ENCODE results near the gene TMEM114. TPM values are rescaled to one million over a fixed set of nuclear protein-coding genes. Genes with fewer than 3 reads are reported as not detected.

TMEM114 gene
- polyA plus RNA-seq, 1 donor (not counting 4 experiments of a cell fraction or from before 2014, with no cell fraction given) = not detected

- H3K9me1 ChIP-seq (ENCODE audit: control insufficient read depth, extremely low read depth, insufficient read depth, low read length) = no peaks in the 10 kb centered on the region
- H3K9ac ChIP-seq (ENCODE audit: control insufficient read depth, extremely low read depth, insufficient read depth, low read length) = no peak overlapping the region
- H2AFZ ChIP-seq (ENCODE audit: control insufficient read depth, low read length) = no peak overlapping the region
- H3K27me3 ChIP-seq (ENCODE audit: control insufficient read depth, extremely low read depth, insufficient read depth, low read length) = no peaks in the 10 kb centered on the region
- TF ChIP-seq CTCF (optimal IDR thresholded peaks at IDR 0.05 in 1 of 3, IDR thresholded peaks at IDR 0.05 in 1 of 3, conservative IDR thresholded peaks at IDR 0.05 in 1 of 3; ENCODE audit: extremely low read depth in 1 of 3, insufficient read depth in 2 of 3, low read length in 3 of 3) (no peak), EZH2 (IDR thresholded peaks at IDR 0.05; ENCODE audit: low read length) (no peak)
- H3K27ac ChIP-seq (ENCODE audit: control insufficient read depth, insufficient read depth, low read length) = no peak overlapping the region
- no peaks in the 10 kb centered on the region for H3K9me3 ChIP-seq (ENCODE audit: control insufficient read depth, low read depth, low read length)
- FAIRE-seq (no peak), DNase-seq (ENCODE audit: low read depth, low spot score) (no peak)
- no peak overlapping the region for H3K4me3 ChIP-seq (ENCODE audit: control insufficient read depth in 2 of 3, extremely low read depth in 1 of 3, insufficient read depth in 2 of 3, low read depth in 1 of 3, low read length in 3 of 3)
- dilution Hi-C loops (cut with MboI; ENCODE audit: extremely low pct_ligation_motif_present, low sequenced_read_pairs) = no loop called here
- H3K4me1 ChIP-seq (ENCODE audit: control insufficient read depth, extremely low read depth, insufficient read depth, low read length) = peaks cover 16% of the 10 kb centered on the region
- H3K4me2 ChIP-seq (ENCODE audit: control insufficient read depth, extremely low read depth, insufficient read depth, low read depth, low read length) = no peak overlapping the region
- H3K79me2 ChIP-seq (ENCODE audit: control insufficient read depth, insufficient read depth, low read length) = peaks cover 45% of the 10 kb centered on the region
- H4K20me1 ChIP-seq (ENCODE audit: control insufficient read depth, extremely low read depth, insufficient read depth, low read length) = peaks cover 3% of the 10 kb centered on the region
- H3K36me3 ChIP-seq (ENCODE audit: control insufficient read depth in 2 of 2, extremely low read depth in 1 of 2, insufficient read depth in 2 of 2, low read length in 2 of 2) = peaks cover 38 to 56% of the 10 kb centered on the region in 2 experiments
Observed at GRCh38 chr16:8627456-8627855, 37.1 kb upstream of the TMEM114 start.

- TF ChIP-seq EZH2 (IDR thresholded peaks at IDR 0.05; ENCODE audit: low read length) (no peak), CTCF (optimal IDR thresholded peaks at IDR 0.05 in 1 of 3, IDR thresholded peaks at IDR 0.05 in 1 of 3, conservative IDR thresholded peaks at IDR 0.05 in 1 of 3; ENCODE audit: extremely low read depth in 1 of 3, insufficient read depth in 2 of 3, low read length in 3 of 3) (no peak)
- H4K20me1 ChIP-seq (ENCODE audit: control insufficient read depth, extremely low read depth, insufficient read depth, low read length) = peaks cover 3% of the 10 kb centered on the region
- no peak overlapping the region for H2AFZ ChIP-seq (ENCODE audit: control insufficient read depth, low read length)
- H3K4me1 ChIP-seq (ENCODE audit: control insufficient read depth, extremely low read depth, insufficient read depth, low read length) = peaks cover 18% of the 10 kb centered on the region
- H3K27me3 ChIP-seq (ENCODE audit: control insufficient read depth, extremely low read depth, insufficient read depth, low read length) = no peaks in the 10 kb centered on the region
- no peak overlapping the region for H3K4me3 ChIP-seq (ENCODE audit: control insufficient read depth in 2 of 3, extremely low read depth in 1 of 3, insufficient read depth in 2 of 3, low read depth in 1 of 3, low read length in 3 of 3)
- no peaks in the 10 kb centered on the region for H3K9me3 ChIP-seq (ENCODE audit: control insufficient read depth, low read depth, low read length)
- dilution Hi-C loops (cut with MboI; ENCODE audit: extremely low pct_ligation_motif_present, low sequenced_read_pairs) = no loop called here
- no peaks in the 10 kb centered on the region for H3K9me1 ChIP-seq (ENCODE audit: control insufficient read depth, extremely low read depth, insufficient read depth, low read length)
- peaks cover 50% of the 10 kb centered on the region for H3K79me2 ChIP-seq (ENCODE audit: control insufficient read depth, insufficient read depth, low read length)
- H3K4me2 ChIP-seq (ENCODE audit: control insufficient read depth, extremely low read depth, insufficient read depth, low read depth, low read length) = no peak overlapping the region
- FAIRE-seq = no peak
- no peak overlapping the region for H3K9ac ChIP-seq (ENCODE audit: control insufficient read depth, extremely low read depth, insufficient read depth, low read length)
- H3K27ac ChIP-seq (ENCODE audit: control insufficient read depth, insufficient read depth, low read length) = no peak overlapping the region
- H3K36me3 ChIP-seq (ENCODE audit: control insufficient read depth in 2 of 2, extremely low read depth in 1 of 2, insufficient read depth in 2 of 2, low read length in 2 of 2) = peaks cover 38 to 53% of the 10 kb centered on the region in 2 experiments
- no peak for DNase-seq (ENCODE audit: low read depth, low spot score)
Observed at GRCh38 chr16:8626946-8627345, 36.6 kb upstream of the TMEM114 start.

Data from keratinocyte (primary cell).